Activated CD4-positive, alpha-beta T cell treated with anti-CD3 and anti-CD28 coated beads, Interleukin-2, amount 10 ng/mL, durations not matched to agents 24 days and 14 days (primary cell): ENCODE measurements around the gene ZNF530. TPM values are rescaled to one million over a fixed set of nuclear protein-coding genes. Genes with fewer than 3 reads are reported as not detected.

Experiments used
- DNase-seq: peaks from one replicate; pipeline ENCODE4 v3.0.0; 2022
- H3K27ac Mint-ChIP-seq: one replicate; pipeline ENCODE4 v1.8.0; 2022; ENCODE audit warnings: mild to moderate bottlenecking, mixed read lengths
- H3K27me3 Mint-ChIP-seq: one replicate; pipeline ENCODE4 v1.8.0; 2022; ENCODE audit warnings: mixed read lengths
- H3K36me3 Mint-ChIP-seq: one replicate; pipeline ENCODE4 v1.8.0; 2022; ENCODE audit warnings: low read depth, mild to moderate bottlenecking, mixed read lengths
- H3K4me1 Mint-ChIP-seq: one replicate; pipeline ENCODE4 v1.8.0; 2021; ENCODE audit warnings: mixed read lengths
- H3K4me3 Mint-ChIP-seq: one replicate; pipeline ENCODE4 v1.8.0; 2022; ENCODE audit warnings: mild to moderate bottlenecking, moderate library complexity, mixed read lengths
- H3K9me3 Mint-ChIP-seq: one replicate; pipeline ENCODE4 v1.8.0; 2021; ENCODE audit warnings: mixed read lengths
- intact Hi-C: fragments of 100-400 bp; cut with micrococcal nuclease; formaldehyde crosslinking; loops from one replicate; pipeline ENCODE4 v1.15.1; 2023
- total RNA-seq: library from RNA; stranded (reverse); gene quantifications from 2 replicates; pipeline ENCODE4 v1.2.3, GENCODE V29; 2022

Gene ZNF530
- 4.5 and 5.7 TPM in 2 replicates for total RNA-seq

- H3K36me3 Mint-ChIP-seq, result peaks cover 39% of the 10 kb centered on the region
- peak; percentile 95 for DNase-seq
- peak within 1 kb of the TSS; percentile 74 for H3K27ac Mint-ChIP-seq
- intact Hi-C loops, result loop anchor here (1.0 kb wide), 3 partner anchors 14 to 21 kb away; partner anchors contain the start of genes ZIK1 and ZNF134
- H3K27me3 Mint-ChIP-seq, result no peaks in the 10 kb centered on the region
- H3K4me3 Mint-ChIP-seq, result peak within 1 kb of the TSS; percentile 85
- H3K9me3 Mint-ChIP-seq, result peaks cover 51% of the 10 kb centered on the region
- peaks cover 14% of the 10 kb centered on the region for H3K4me1 Mint-ChIP-seq
Measured at GRCh38 chr19:57599761-57600383, at the start of gene ZNF530. ZNF530 (plus strand) TSS chr19:57599885; CDS start chr19:57604346, 4,461 bp downstream.

GRCh38 chr19:57552432-57552831, 47.3 kb upstream of the ZNF530 start:
- Mint-ChIP-seq H3K27me3 (no peaks in the 10 kb centered on the region), H3K27ac (no peak overlapping the region), H3K4me1 (no peaks in the 10 kb centered on the region), H3K36me3 (peaks cover 97% of the 10 kb centered on the region), H3K9me3 (peaks cover 51% of the 10 kb centered on the region), H3K4me3 (no peak overlapping the region)
- intact Hi-C loops, result no loop called here
- no peak for DNase-seq

- no peaks in the 10 kb centered on the region for H3K27me3 Mint-ChIP-seq
- no peak overlapping the region for H3K27ac Mint-ChIP-seq
- peaks cover 23% of the 10 kb centered on the region for H3K4me1 Mint-ChIP-seq
- peaks cover 63% of the 10 kb centered on the region for H3K36me3 Mint-ChIP-seq
- peaks cover 39% of the 10 kb centered on the region for H3K9me3 Mint-ChIP-seq
- DNase-seq, result no peak
- H3K4me3 Mint-ChIP-seq, result peak overlapping the region; percentile 99
- intact Hi-C loops, result loop anchor here (5.0 kb wide), 1 partner anchor 60 kb away; the partner anchor contains the start of gene ZNF773
Measured at GRCh38 chr19:57557659-57558058, 42.0 kb upstream of the ZNF530 start.

- peaks cover 23% of the 10 kb centered on the region for H3K4me1 Mint-ChIP-seq
- H3K27ac Mint-ChIP-seq, result peak overlapping the region; percentile 94
- H3K9me3 Mint-ChIP-seq, result peaks cover 33% of the 10 kb centered on the region
- no peaks in the 10 kb centered on the region for H3K27me3 Mint-ChIP-seq
- H3K36me3 Mint-ChIP-seq, result peaks cover 55% of the 10 kb centered on the region
- peak overlapping the region; percentile 99 for H3K4me3 Mint-ChIP-seq
- no peak for DNase-seq
- intact Hi-C loops, result loop anchor here (5.0 kb wide), 1 partner anchor 61 kb away; the partner anchor contains the start of gene ZNF773
Measured at GRCh38 chr19:57558525-57558924, 41.2 kb upstream of the ZNF530 start.

DNA sequence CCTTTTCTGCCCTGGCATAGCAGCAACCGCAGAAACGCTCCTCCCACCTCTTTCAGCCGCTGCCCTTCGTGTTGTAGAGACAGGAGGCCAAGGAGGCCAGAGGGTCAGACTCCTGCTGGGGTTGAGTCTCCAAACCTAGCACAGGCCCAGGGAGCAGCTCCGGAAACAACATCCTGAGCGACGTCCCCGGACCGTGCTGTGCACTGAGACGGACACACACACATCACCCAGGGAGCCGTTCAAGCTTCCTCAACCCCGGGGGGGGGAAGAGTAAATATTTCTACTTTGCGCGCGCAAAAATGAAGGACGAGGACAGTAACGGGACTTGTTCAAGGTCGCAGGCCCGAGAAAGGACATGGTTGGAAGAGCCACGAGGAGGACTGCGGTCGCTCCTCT, 40.7 kb upstream of the ZNF530 start:
- peaks cover 23% of the 10 kb centered on the region for H3K4me1 Mint-ChIP-seq
- peaks cover 30% of the 10 kb centered on the region for H3K9me3 Mint-ChIP-seq
- DNase-seq, result peak; percentile 70
- H3K36me3 Mint-ChIP-seq, result peaks cover 50% of the 10 kb centered on the region
- peak overlapping the region; percentile 94 for H3K27ac Mint-ChIP-seq
- no peaks in the 10 kb centered on the region for H3K27me3 Mint-ChIP-seq
- intact Hi-C loops, result loop anchor here (1.0 to 5.0 kb wide), 6 partner anchors 19 to 357 kb away; partner anchors contain the start of genes ZNF17, ZNF416, ZNF417 and ZNF549
- H3K4me3 Mint-ChIP-seq, result peak overlapping the region; percentile 99

DNA sequence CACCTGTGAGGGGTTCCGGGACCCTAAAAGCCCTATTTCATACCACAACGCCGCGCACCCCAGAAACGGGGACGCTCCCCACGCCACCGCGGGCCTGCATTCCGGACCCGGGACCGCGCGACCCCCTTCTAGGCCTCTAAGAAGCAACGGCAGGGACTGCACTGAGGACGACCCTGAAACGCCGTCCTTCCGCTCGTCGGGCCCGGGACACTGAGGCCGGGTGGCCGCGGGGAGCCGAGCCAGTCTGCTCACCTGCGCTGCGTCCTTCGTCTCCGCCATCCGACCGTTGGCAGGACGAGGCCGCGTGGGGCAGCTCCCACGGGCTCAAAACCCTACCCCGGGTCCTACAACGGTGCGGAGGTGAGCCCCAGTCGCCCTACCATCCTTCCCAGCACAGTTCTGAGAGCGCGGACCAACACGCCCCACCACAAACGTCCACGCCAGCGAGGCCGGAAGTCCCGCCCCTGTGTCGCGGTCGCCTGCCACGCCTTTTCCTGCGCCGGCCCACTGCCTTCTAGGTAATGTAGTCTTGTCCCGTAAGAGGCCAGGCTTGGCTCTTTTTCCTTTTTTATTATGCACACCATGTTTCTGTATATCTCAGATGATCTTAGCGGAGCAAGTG, 40.2 kb upstream of the ZNF530 start, which contains the start of gene ZNF550:
TSS of gene ZNF550 (minus strand) at position 460 of the 622 bp plus-strand sequence. CDS start at position 279, 181 bp downstream.
- no peaks in the 10 kb centered on the region for H3K27me3 Mint-ChIP-seq
- intact Hi-C loops, result loop anchor here (1.0 to 5.0 kb wide), 6 partner anchors 19 to 357 kb away; partner anchors contain the start of genes ZNF17, ZNF416, ZNF417 and ZNF549
- H3K4me3 Mint-ChIP-seq, result peak within 1 kb of the TSS; percentile 99
- H3K4me1 Mint-ChIP-seq, result peaks cover 23% of the 10 kb centered on the region
- H3K9me3 Mint-ChIP-seq, result peaks cover 29% of the 10 kb centered on the region
- H3K36me3 Mint-ChIP-seq, result peaks cover 45% of the 10 kb centered on the region
- peak within 1 kb of the TSS; percentile 94 for H3K27ac Mint-ChIP-seq
- DNase-seq, result peak; percentile 96

- Mint-ChIP-seq H3K4me1 (peaks cover 23% of the 10 kb centered on the region), H3K9me3 (peaks cover 27% of the 10 kb centered on the region), H3K4me3 (peak overlapping the region; percentile 99), H3K27me3 (no peaks in the 10 kb centered on the region), H3K36me3 (peaks cover 39% of the 10 kb centered on the region), H3K27ac (peak overlapping the region; percentile 94)
- intact Hi-C loops, result no loop called here
- no peak for DNase-seq
Measured at GRCh38 chr19:57560049-57560491, 39.6 kb upstream of the ZNF530 start.

DNA sequence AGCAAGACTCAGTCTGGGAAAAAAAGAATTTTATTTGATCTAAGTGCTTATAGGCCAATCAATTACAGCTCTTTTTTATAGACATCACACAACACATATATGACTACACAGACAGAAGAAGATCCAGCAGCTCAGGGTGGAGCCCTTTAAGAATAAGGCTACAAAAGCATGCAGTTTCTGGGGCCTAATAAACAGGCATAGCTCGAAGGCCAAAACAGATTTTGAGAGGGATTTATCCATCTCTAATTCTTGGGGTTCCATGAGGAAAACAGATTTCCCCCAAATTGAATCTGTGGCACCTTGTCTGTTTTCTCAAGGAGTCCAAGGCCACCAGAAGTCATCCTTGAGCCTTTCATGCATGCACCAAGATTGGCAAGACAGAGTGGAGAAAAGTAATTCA, 36.1 kb upstream of the ZNF530 start:
- Mint-ChIP-seq H3K4me1 (peaks cover 16% of the 10 kb centered on the region), H3K4me3 (no peak overlapping the region), H3K36me3 (peaks cover 14% of the 10 kb centered on the region), H3K27me3 (no peaks in the 10 kb centered on the region), H3K9me3 (peaks cover 33% of the 10 kb centered on the region), H3K27ac (no peak overlapping the region)
- intact Hi-C loops, result no loop called here
- DNase-seq, result no peak

DNA sequence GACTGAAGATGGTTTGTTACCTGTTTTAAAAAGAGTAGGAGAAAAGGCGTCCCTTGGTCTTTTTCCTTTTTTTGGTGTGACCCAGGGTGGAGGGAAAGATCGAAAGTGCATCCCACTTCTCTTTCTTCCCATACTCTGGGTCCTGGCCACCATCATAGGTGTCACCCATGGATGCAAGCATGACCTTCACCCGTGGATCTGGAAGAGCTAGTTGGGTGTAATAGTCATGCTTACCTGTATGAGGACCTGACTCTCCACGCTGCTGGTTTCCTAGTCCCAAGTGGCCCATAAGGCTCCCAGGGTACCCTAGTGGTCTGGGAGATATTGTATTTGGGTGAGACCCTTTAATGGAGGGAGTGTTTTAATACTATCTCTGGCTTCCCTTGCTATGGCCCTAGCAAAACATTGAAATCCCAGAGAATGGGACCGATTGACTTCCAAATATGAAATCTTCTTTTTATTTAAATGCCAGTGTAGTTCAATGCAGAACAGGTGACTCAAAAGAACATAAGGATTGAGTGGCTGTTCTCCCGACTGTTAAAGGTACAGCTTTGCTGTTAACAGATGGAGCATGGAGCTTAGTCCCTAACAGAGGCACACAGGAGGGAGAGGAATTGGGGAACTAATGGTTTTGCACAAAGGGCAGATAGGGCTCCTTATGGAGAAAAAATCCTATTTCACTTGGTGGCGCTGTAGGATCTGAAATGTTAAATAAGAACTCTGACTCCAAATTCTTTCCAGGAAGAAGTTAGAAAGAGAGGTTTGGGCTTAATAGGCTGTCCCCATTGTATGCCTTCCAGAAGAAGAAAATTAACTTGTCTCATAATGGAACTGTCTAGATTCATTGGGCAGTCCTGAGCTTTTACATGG, 33.1 kb upstream of the ZNF530 start:
- Mint-ChIP-seq H3K36me3 (peaks cover 7% of the 10 kb centered on the region), H3K27ac (no peak overlapping the region), H3K4me1 (no peaks in the 10 kb centered on the region), H3K9me3 (peaks cover 23% of the 10 kb centered on the region), H3K27me3 (no peaks in the 10 kb centered on the region), H3K4me3 (no peak overlapping the region)
- intact Hi-C loops, result no loop called here
- DNase-seq, result no peak

DNA sequence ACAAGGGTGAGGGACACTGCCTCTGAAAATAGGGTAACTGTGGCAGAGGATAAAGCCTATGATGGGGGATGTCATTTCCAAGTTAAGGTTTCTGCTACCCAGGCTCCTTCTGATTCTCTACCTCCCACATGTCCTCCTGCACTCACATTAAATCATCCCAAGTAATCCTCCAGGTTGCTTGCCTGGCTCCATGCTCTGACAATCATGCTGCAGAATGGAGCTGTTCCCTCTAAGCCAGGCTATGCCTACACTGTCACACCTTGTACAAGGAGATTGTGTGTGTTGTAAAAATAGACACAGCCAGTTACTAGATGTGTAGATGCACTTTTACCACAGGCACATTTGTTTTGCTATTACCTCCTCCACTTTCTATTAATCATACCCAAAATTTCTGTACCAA, 29.0 kb upstream of the ZNF530 start:
- intact Hi-C loops, result loop anchor here (10.0 kb wide), 1 partner anchor 244 kb away; the partner anchor contains the start of gene ZNF552
- no peak for DNase-seq
- no peak overlapping the region for H3K27ac Mint-ChIP-seq
- no peak overlapping the region for H3K4me3 Mint-ChIP-seq
- no peaks in the 10 kb centered on the region for H3K4me1 Mint-ChIP-seq
- H3K9me3 Mint-ChIP-seq, result peaks cover 31% of the 10 kb centered on the region
- H3K36me3 Mint-ChIP-seq, result peaks cover 48% of the 10 kb centered on the region
- no peaks in the 10 kb centered on the region for H3K27me3 Mint-ChIP-seq

GRCh38 chr19:57572415-57572947, 27.2 kb upstream of the ZNF530 start:
- Mint-ChIP-seq H3K27ac (no peak overlapping the region), H3K4me1 (peaks cover 6% of the 10 kb centered on the region), H3K4me3 (no peak overlapping the region), H3K36me3 (peaks cover 65% of the 10 kb centered on the region), H3K27me3 (no peaks in the 10 kb centered on the region), H3K9me3 (peaks cover 41% of the 10 kb centered on the region)
- intact Hi-C loops, result loop anchor here (10.0 kb wide), 1 partner anchor 242 kb away; the partner anchor contains the start of gene ZNF552
- DNase-seq, result no peak

- Mint-ChIP-seq H3K4me1 (peaks cover 18% of the 10 kb centered on the region), H3K4me3 (peak overlapping the region; percentile 1), H3K9me3 (peaks cover 46% of the 10 kb centered on the region), H3K27me3 (no peaks in the 10 kb centered on the region), H3K27ac (no peak overlapping the region), H3K36me3 (peaks cover 64% of the 10 kb centered on the region)
- intact Hi-C loops, result loop anchor here (5.0 to 10.0 kb wide), 2 partner anchors 79 to 238 kb away; partner anchors contain the start of genes ZNF552 and ZNF773
- DNase-seq, result no peak
Measured at GRCh38 chr19:57576661-57577060, 23.0 kb upstream of the ZNF530 start.
